Kidney epithelial cell (primary cell): ENCODE data around the gene CYP46A1. TPM values are rescaled to one million over a fixed set of nuclear protein-coding genes. Genes with fewer than 3 reads are reported as not detected.

Experiments
- DNase-seq: peaks from one replicate; pipeline ENCODE4 v3.0.0-alpha.2; 2010; ENCODE audit warnings: low read depth
- H3K27me3 ChIP-seq: 2 replicates; pipeline ENCODE4 v1.6.0; 2011; ENCODE audit warnings: low read length; ENCODE audit not compliant: control insufficient read depth, insufficient read depth
- H3K36me3 ChIP-seq: 2 replicates; pipeline ENCODE4 v1.5.1; 2011; ENCODE audit warnings: low read length; ENCODE audit not compliant: control insufficient read depth, insufficient read depth
- H3K4me3 ChIP-seq: 2 replicates; pipeline ENCODE4 v1.5.1; 2011; ENCODE audit warnings: low read depth, mild to moderate bottlenecking, control low read depth, low read length
- total RNA-seq: library from RNA; depleted of rRNA; stranded (reverse); fragments of >200 nt; gene quantifications from 2 replicates; pipeline ENCODE4 v1.2.3, GENCODE V29; 2015
- TF ChIP-seq, protein P1 (sequence below): IDR thresholded peaks from 2 replicates; pipeline ENCODE4 v1.5.1; 2011; ENCODE audit warnings: mild to moderate bottlenecking, moderate library complexity, low read length, control low read depth, inconsistent platforms; ENCODE audit not compliant: insufficient read depth, poor library complexity, severe bottlenecking

The CYP46A1 gene
- total RNA-seq, 1 donor from 2014 or later: not detected

DNA sequence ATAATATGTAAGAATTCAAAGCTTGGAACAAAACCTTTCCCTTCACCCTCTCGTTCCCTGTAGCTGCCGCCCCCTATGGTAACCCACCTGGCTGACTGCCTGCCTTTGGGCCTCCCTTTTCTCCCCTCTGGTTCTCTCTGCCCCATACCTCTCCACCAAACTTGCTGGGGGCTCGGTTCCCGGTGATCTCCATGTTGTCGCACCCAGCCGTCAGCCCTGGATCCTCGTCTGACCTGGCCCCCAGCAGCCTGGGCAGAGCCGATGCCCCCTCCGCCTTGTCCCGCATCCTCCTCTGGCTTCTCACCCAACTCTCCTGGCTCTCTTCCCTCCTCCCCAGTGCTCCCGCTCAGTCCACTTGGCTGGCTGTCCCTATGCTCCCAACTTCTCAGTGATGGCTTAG, 4.5 kb downstream of the CYP46A1 start:
- H3K27me3 ChIP-seq: peaks cover 26% of the 10 kb centered on the region
- no peak overlapping the region for H3K4me3 ChIP-seq
- no peaks in the 10 kb centered on the region for H3K36me3 ChIP-seq
- DNase-seq: no peak
- TF ChIP-seq, protein P1, sequence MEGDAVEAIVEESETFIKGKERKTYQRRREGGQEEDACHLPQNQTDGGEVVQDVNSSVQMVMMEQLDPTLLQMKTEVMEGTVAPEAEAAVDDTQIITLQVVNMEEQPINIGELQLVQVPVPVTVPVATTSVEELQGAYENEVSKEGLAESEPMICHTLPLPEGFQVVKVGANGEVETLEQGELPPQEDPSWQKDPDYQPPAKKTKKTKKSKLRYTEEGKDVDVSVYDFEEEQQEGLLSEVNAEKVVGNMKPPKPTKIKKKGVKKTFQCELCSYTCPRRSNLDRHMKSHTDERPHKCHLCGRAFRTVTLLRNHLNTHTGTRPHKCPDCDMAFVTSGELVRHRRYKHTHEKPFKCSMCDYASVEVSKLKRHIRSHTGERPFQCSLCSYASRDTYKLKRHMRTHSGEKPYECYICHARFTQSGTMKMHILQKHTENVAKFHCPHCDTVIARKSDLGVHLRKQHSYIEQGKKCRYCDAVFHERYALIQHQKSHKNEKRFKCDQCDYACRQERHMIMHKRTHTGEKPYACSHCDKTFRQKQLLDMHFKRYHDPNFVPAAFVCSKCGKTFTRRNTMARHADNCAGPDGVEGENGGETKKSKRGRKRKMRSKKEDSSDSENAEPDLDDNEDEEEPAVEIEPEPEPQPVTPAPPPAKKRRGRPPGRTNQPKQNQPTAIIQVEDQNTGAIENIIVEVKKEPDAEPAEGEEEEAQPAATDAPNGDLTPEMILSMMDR: no peak

DNA sequence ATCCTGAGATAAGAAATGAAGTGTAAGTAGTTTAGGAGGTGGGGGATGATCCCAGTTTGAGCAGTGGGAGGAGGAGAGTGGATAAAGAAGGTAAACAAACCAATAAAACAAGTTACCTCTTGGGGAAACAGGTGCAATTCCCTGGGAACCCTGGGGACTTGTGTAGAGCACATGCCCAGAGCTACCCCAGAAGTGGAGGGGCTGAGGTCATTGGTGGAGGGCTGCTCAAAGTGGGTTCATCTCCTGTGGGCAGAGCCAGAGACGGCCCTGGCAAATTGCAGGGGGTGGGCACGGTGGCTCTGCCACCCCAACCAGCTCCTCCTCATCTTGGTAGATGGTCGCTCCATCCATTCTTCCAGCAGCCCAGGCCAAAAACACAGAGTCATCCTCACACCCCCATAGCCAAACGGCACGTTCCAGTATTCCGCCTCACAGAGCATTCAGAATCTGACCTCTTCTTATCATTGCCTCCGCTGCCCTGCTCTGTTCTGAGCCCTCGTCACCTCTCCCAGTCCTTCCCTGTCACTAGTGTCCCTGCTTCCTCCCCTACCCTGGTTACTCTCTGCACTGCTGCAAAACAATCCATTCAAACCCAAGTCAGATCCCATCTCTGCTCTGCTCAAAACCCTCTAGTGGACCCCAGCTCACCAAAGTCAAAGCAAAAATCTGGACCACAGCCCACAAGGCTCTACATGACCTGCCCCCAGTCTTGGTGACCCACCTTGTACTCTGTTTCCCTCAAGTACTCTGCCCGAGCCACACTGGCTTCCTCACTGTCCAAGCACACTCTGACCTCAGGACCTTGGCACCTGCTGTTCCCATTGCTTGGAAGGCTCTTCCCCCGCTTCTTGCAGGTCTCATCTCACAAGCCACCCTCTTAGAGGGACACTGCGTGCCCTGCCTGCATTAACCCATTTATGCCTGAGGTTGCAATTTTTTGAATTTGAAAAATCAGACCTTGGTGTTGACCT, 5.5 kb downstream of the CYP46A1 start:
- Histone ChIP-seq H3K4me3 (no peak overlapping the region), H3K36me3 (no peaks in the 10 kb centered on the region), H3K27me3 (peaks cover 25% of the 10 kb centered on the region)
- TF ChIP-seq, protein P1: no peak
- DNase-seq: no peak

DNA sequence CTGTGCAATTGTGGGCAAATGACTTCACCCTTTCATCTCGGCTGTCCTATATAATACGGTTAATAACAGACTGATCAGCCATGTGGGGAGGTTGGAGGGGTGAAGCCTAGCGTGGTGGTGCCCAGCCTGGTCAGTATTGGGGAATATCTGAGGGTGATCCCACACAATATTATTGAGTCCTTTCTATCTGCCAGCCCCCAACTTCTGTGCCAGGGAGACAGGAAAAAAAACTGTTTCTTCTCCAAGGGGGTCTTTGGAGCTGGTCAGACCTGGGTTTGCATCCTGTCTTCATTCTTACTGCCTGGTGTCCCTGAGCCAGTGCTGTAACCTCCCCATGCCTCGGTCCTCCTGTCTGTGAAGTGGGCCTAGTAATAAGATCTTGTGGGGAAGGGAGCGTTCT, 6.5 kb downstream of the CYP46A1 start:
- H3K36me3 ChIP-seq: no peaks in the 10 kb centered on the region
- no peak for DNase-seq
- TF ChIP-seq, protein P1: no peak
- no peak overlapping the region for H3K4me3 ChIP-seq
- peaks cover 21% of the 10 kb centered on the region for H3K27me3 ChIP-seq

DNA sequence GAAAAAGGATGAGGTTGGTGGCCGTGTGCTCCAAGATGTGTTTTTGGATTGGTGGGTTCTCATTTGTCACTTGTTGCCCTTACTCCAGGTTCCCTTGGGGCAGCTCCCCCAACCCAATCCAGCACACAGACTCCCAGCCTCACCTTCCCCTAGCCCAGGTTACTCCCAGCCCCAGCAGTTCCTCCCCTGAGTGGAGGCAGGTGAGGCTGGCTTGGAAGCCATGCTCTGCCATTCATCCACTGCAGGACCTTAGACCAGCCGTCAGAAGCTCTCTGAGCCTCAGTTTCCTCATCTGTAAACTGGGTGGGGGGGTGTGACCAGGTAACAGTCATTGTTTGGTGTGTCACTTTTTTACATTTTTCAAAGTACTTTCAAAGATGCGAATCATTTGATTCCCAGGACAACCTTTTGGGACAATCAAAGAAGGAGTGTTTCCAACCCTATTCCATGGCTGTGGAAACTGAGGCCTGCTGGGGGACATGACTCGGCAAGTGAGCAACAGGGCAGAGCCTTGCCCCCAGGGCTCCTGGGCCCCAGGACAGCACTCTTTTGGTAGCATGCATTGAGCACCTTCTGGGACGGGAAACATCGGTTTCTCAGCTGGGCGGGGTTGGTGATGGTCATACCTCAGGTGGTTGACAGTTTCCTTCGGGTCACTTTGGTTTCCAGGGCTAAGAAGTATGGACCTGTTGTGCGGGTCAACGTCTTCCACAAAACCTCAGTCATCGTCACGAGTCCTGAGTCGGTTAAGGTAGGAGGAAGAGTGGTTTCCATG, 7.2 kb downstream of the CYP46A1 start:
- H3K27me3 ChIP-seq: peaks cover 19% of the 10 kb centered on the region

DNA sequence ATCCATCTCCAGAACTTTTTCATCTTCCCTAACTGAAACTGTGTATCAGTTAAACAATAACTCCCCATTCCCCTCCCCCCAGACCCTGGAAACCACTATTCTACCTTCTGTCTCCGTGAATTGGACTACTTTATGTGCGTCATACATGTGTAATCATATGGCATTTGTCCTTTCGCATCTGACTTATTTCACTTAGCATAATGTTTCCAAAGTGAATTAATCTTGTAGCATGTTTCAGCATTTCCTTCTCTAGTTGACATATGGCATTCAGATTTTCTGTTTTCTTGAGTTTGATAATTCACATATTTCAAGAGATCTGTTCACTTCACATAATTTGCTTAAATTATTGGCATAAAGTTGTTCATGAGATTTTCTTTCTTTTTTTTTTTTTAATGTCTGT, 9.8 kb downstream of the CYP46A1 start:
- TF ChIP-seq, protein P1: no peak
- Histone ChIP-seq H3K4me3 (no peak overlapping the region), H3K27me3 (peaks cover 7% of the 10 kb centered on the region), H3K36me3 (no peaks in the 10 kb centered on the region)
- no peak for DNase-seq

More for the DNA sequence above, 7.2 kb downstream of the CYP46A1 start:
- no peak for DNase-seq
- Histone ChIP-seq H3K36me3 (no peaks in the 10 kb centered on the region), H3K4me3 (no peak overlapping the region)
- TF ChIP-seq, protein P1: no peak
